Inflammatory macrophage treated with lipopolysaccharide for 1 hour (primary cell): ENCODE data around the gene GNL3L.
"Not testable (repeated sequence)": the region's sequence is repeated elsewhere in the genome, so short reads cannot be mapped to it uniquely, and the experiment has no call there.

Experiments used
- DNase-seq, 2 donors: peaks; one replicate each; pipeline ENCODE4 v3.0.0-alpha.2; 2020 to 2022

GNL3L gene

GRCh38 chrX:54560411-54560810 lies 30.4 kb downstream of the GNL3L start:
- DNase-seq = no peak

DNA sequence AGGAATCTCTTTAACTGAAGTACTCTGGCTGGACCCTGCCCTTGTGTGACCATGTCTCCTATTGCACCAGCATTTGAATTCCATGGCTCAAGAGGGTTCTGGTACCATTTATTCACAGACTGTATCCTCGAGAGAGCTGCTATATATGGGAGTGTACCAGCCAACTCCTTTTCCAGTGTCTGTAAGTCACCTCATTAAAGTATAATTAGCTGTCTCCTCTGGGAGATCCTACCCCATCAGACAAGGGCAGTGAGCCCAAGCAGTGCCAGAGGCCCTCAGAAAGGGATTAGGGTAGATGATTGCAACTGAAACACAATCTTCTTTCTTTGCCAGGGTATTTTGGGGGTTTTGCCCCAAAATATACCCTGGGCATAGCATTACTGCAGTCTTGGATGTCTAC lies 31.6 kb downstream of the GNL3L start:
- DNase-seq = no peak

DNA sequence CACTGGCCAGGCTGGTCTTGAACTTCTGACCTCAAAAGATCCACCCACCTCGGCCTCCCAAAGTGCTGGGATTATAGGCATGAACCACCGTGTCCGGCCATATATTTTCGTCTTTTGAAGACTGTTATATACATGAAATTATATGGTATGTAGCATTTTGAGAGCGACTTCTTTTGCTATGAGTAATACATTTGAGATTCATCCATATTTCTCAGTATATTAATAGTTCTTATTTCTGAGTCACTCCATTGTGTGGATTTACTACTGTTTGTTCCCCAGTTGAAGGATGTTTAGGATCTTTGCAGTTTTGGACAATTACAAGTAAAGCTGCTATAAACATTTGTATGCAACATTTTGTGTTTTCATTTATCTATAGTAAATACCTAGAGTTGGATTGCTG lies 34.9 kb downstream of the GNL3L start:
- no peak for DNase-seq

GRCh38 chrX:54570332-54570731 lies 40.3 kb downstream of the GNL3L start:
- no peak for DNase-seq

DNA sequence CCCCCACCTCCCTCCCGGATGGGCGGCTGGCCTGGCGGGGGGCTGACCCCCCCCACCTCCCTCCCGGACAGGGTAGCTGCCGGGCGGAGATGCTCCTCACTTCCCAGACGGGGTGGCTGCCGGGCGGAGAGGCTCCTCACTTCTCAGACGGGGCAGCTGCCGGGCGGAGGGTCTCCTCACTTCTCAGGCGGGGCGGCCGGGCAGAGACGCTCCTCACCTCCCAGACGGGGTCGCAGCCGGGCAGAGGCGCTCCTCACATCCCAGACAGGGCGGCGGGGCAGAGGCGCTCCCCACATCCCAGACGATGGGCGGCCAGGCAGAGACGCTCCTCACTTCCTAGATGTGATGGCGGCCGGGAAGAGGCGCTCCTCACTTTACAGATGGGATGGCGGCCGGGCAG lies 42.6 kb downstream of the GNL3L start:
- DNase-seq = not testable (repeated sequence)

DNA sequence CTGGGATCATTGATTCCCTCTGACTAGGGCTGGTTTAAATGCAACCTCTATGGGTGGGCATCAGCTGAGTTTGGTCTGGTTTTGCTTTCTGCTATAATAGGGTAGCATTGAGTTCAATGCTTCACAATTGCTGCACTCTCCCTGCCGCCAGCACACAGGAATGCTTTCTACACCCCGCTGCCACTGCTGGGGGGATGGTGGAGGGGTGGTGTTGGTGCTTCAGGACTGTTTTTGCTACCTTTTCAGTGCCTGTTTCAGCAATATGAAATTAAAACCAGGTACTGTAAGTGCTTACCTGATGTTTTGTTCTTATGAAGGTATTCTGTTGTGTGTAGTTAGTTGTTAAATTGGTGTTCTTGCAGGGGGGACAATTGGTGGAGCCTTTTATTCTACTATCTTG lies 67.7 kb downstream of the GNL3L start:
- DNase-seq = no peak

DNA sequence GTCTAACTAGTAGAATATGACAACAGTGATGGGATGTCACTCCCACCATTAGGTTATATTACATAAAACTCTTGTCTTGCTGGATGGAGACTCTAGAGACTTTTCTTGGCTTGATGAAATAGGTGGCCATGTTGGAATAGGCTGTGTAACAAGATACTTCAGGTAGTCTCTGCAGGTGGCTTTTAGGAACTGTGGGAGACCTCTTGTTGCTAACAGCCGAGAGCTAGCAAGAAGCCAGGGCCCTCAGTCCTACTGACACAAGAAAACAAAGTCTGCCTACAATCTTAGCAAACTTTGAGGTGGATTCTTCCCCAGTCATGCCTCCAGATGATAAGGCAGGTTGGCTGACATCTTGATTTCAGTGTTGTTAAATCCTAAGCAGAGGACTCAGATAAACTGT lies 72.5 kb downstream of the GNL3L start:
- no peak for DNase-seq
